Gastrocnemius medialis (tissue), 4 donors: ENCODE data around the gene KCNJ15.

Source experiments
- CTCF ChIP-seq, 5 experiments: fragments of 450-650 bp in 3 of 5; fragments of 200-600 bp in 2 of 5; sonication (generic) in 2 of 5; IDR thresholded peaks in 4 of 5; conservative IDR thresholded peaks in 1 of 5; 1 replicate in 4 of 5; 2 replicates in 1 of 5; pipeline ENCODE4 v1.5.1; 2016 to 2019; ENCODE audit warnings: antibody characterized with exemption in 5 of 5, mild to moderate bottlenecking in 3 of 5, moderate library complexity in 3 of 5
- POLR2A ChIP-seq, 2 donors: fragments of 450-650 bp; IDR thresholded peaks; one replicate each; pipeline ENCODE4 v1.6.1; 2017; ENCODE audit warnings: antibody characterized with exemption in 2 of 2, mild to moderate bottlenecking in 2 of 2, moderate library complexity in 2 of 2

- TF ChIP-seq CTCF (IDR thresholded peaks at IDR 0.05 in 4 of 5, conservative IDR thresholded peaks at IDR 0.05 in 1 of 5): no peak
- TF ChIP-seq POLR2A (IDR thresholded peaks at IDR 0.05): no peak
Observed at GRCh38 chr21:38327984-38328383, 71.2 kb downstream of the KCNJ15 start.
